Right cardiac atrium (tissue), 5 donors: Measurements from ENCODE around the gene DPH3. TPM values are rescaled to one million over a fixed set of nuclear protein-coding genes. Genes with fewer than 3 reads are reported as not detected.
A peak's percentile ranks its signal among the peaks of the same experiment; 100 is the strongest.

Experiments
- ATAC-seq, 2 donors: fragments of 200-7000 bp; cut with Tn5 transposase; one replicate each; pipeline versions ENCODE4 v1.8.0 to v1.9.1; 2020; ENCODE audit warnings: moderate library complexity in 2 of 2, mild to moderate bottlenecking in 1 of 2
- DNase-seq, 3 donors: peaks; one replicate each; pipeline ENCODE4 v3.0.0-alpha.2; 2020
- H3K27ac ChIP-seq: one replicate; pipeline ENCODE4 v1.5.1; 2013; ENCODE audit warnings: mild to moderate bottlenecking, low read length, control low read depth, moderate library complexity
- H3K27me3 ChIP-seq: one replicate; pipeline ENCODE4 v1.6.1; 2013; ENCODE audit not compliant: control insufficient read depth, insufficient read depth
- H3K4me1 ChIP-seq: one replicate; pipeline ENCODE4 v1.6.1; 2013; ENCODE audit warnings: low read length; ENCODE audit not compliant: control insufficient read depth, insufficient read depth
- H3K4me3 ChIP-seq: one replicate; pipeline ENCODE4 v1.5.1; 2013; ENCODE audit warnings: low read length, control low read depth
- H3K9me3 ChIP-seq: one replicate; pipeline ENCODE4 v1.6.1; 2013; ENCODE audit warnings: low read length; ENCODE audit not compliant: control insufficient read depth
- WGBS: extraction: QIAGEN DNeasy Blood & Tissue Kit; methylation state at CpG from one replicate; pipeline ENCODE4 v1.1.7; 2013; 5-methylcytosine and 5-hydroxymethylcytosine counted together
- intact Hi-C, 4 donors: fragments of 100-400 bp; cut with DNase I; formaldehyde crosslinking; loops; one replicate each; pipeline versions ENCODE4 v1.11.0 to v1.14.0; 2022 to 2023
- polyA plus RNA-seq: library from polyadenylated mRNA; stranded (reverse); fragments of 200-250 nt; gene quantifications from one replicate; pipeline ENCODE4 v1.2.3, GENCODE V29; 2013
- total RNA-seq, 4 donors: library from RNA; stranded (reverse); fragmentation: NEBNext Ultra II Directional; extraction: Animal tissue kit (Norgen Biotek cat#: 25700); gene quantifications; one replicate each; pipeline ENCODE4 v1.2.1, GENCODE V29; 2021
- donor health status: healthy with polysubstance abuse.
- donor health status: DM: no; HTN: yes; CAD: no.
- donor health status: DM: no; HTN: no; CAD: no.
- donor health status: DM: no; HTN: yes; CAD: no; lungs with severe emphysema.
- donor health status: DM: yes; HTN: yes; CAD: no.

Gene DPH3
- total and polyA plus RNA-seq, 5 donors, result 14.7 to 24.2 (median 21.2) TPM

GRCh38 chr3:16290827-16291196, 26.1 kb upstream of the DPH3 start:
- WGBS, result 52% methylated on average over 2 of the region's 2 CpGs
- DNase-seq, result no peak
- intact Hi-C loops, result loop anchor here in 2 of 4 donors (2.0 to 10.0 kb wide), 3 partner anchors 74 to 260 kb away; partner anchors contain the start of gene RFTN1 (in 1 of the 2)
- Histone ChIP-seq H3K9me3 (no peaks in the 10 kb centered on the region), H3K4me1 (peaks cover 21% of the 10 kb centered on the region), H3K4me3 (no peak overlapping the region), H3K27ac (no peak overlapping the region), H3K27me3 (no peaks in the 10 kb centered on the region)
- no peak for ATAC-seq

- WGBS, result 58% methylated on average over 3 of the region's 3 CpGs
- Histone ChIP-seq H3K4me1 (peaks cover 21% of the 10 kb centered on the region), H3K9me3 (no peaks in the 10 kb centered on the region), H3K4me3 (no peak overlapping the region), H3K27me3 (no peaks in the 10 kb centered on the region), H3K27ac (no peak overlapping the region)
- no peak for ATAC-seq
- intact Hi-C loops, result loop anchor here in 2 of 4 donors (2.0 to 10.0 kb wide), 3 partner anchors 75 to 261 kb away; partner anchors contain the start of gene RFTN1 (in 1 of the 2)
- DNase-seq, result peak in 1 of 3 donors; percentile 59
Observed at GRCh38 chr3:16290007-16290826, 25.5 kb upstream of the DPH3 start.

DNA sequence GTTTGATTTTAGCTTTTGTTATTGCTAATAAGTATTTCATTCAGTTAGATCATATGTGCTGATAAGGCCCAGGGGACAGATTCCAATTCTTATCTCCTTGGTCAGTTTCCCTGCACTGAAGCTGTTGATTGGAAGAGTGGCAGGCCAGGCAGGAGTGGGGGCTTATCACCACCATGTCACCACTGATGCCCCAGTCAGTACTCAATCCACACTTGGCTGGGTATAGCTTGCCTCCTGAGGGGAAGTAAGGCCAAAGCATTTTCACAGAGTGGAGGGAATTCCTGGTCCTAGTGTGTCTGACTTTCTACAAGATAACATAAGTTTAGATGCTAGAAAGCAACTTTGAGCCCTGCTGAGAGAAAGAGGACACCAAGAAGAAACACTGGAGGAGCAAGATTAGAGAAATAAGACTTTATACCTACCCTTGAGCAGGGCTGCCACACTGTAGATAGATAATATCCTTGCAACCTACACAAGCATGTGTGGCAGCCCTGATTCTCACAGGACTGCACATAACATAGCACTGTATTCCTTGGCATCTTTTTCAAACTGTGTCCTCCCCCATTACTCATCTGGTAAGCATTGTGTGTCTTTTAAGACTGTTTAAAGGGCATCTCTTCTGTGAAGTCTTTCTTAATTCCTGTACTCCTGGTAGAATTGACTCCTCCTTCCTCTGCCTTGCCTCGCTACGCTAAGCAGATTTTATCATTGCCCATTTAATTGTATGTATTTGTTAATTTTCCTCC, 24.6 kb upstream of the DPH3 start:
- Histone ChIP-seq H3K9me3 (no peaks in the 10 kb centered on the region), H3K27me3 (no peaks in the 10 kb centered on the region), H3K4me1 (peaks cover 20% of the 10 kb centered on the region), H3K27ac (peak overlapping the region; percentile 63), H3K4me3 (no peak overlapping the region)
- no peak for DNase-seq
- 85% methylated on average over 2 of the region's 2 CpGs for WGBS
- peak; percentile 25 to 60 for ATAC-seq
- intact Hi-C loops, result loop anchor here in 3 of 4 donors (5.0 kb wide), 2 partner anchors 258 to 263 kb away; no protein-coding TSS in a partner anchor

GRCh38 chr3:16288664-16289063, 23.9 kb upstream of the DPH3 start:
- DNase-seq (peak in 1 of 3 donors; percentile 55), ATAC-seq (peak; percentile 70 to 89)
- no peaks in the 10 kb centered on the region for H3K9me3 ChIP-seq
- H3K4me1 ChIP-seq, result peaks cover 20% of the 10 kb centered on the region
- H3K27ac ChIP-seq, result peak overlapping the region; percentile 68
- 55% methylated on average over 1 of the region's 1 CpG for WGBS
- H3K4me3 ChIP-seq, result no peak overlapping the region
- no peaks in the 10 kb centered on the region for H3K27me3 ChIP-seq
- intact Hi-C loops, result loop anchor here in 3 of 4 donors (5.0 kb wide), 2 partner anchors 259 to 264 kb away; no protein-coding TSS in a partner anchor

DNA sequence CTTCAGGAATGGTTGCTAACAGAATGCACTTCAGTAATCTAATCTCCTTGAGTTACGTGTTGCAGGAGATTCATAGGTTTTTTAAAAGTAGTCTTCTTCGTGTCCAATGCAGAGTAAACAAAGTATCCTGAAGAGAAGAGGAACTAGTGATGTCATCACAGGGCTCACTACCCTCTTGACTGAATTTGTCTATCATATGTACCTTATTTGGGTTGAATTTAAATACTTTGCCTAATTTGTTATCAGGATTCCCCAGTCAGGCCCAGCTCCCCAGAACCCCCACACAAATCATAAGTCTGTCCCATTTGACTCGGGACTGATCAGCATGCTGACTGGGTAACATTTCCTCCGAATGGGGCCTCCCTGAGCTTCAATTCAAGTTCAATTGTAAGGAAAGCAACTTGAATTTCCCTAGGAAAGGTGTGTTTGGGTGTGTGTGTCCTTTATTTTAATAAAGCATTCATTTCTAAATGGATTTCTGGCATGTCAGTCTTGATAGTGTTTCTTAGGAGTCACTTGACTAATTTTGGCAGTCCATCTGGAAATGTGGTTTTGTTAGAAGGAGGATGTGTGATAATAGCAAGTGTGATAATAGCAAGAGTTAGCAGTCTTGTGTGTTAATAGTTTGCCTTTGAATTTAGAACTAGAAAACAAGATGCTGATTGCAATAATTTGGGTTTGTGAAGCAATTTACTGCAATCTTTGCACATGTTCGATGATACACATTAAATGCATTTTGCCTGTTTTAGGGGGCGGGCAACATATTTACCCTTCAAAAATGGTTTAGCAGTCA, 22.2 kb upstream of the DPH3 start:
- DNase-seq, result no peak
- H3K27me3 ChIP-seq, result no peaks in the 10 kb centered on the region
- H3K27ac ChIP-seq, result peak overlapping the region; percentile 49
- no peak overlapping the region for H3K4me3 ChIP-seq
- H3K4me1 ChIP-seq, result peaks cover 20% of the 10 kb centered on the region
- no peaks in the 10 kb centered on the region for H3K9me3 ChIP-seq
- ATAC-seq, result peak in 1 of 2 donors; percentile 46
- intact Hi-C loops, result loop anchor here in 3 of 4 donors (5.0 kb wide), 2 partner anchors 260 to 265 kb away; no protein-coding TSS in a partner anchor
- WGBS, result 54% methylated on average over 6 of the region's 6 CpGs

GRCh38 chr3:16286161-16286560, 21.4 kb upstream of the DPH3 start:
- peak in 1 of 2 donors; percentile 48 for ATAC-seq
- peak overlapping the region; percentile 24 for H3K27ac ChIP-seq
- 87% methylated on average over 3 of the region's 3 CpGs for WGBS
- DNase-seq, result no peak
- intact Hi-C loops, result loop anchor here in 3 of 4 donors (5.0 kb wide), 2 partner anchors 261 to 266 kb away; no protein-coding TSS in a partner anchor
- no peaks in the 10 kb centered on the region for H3K27me3 ChIP-seq
- peaks cover 20% of the 10 kb centered on the region for H3K4me1 ChIP-seq
- H3K9me3 ChIP-seq, result no peaks in the 10 kb centered on the region
- no peak overlapping the region for H3K4me3 ChIP-seq

- no peak for DNase-seq
- no peaks in the 10 kb centered on the region for H3K9me3 ChIP-seq
- no peak overlapping the region for H3K27ac ChIP-seq
- WGBS, result 100% methylated on average over 1 of the region's 1 CpG
- peaks cover 17% of the 10 kb centered on the region for H3K4me1 ChIP-seq
- H3K27me3 ChIP-seq, result no peaks in the 10 kb centered on the region
- no peak overlapping the region for H3K4me3 ChIP-seq
- intact Hi-C loops, result loop anchor here in 3 of 4 donors (5.0 kb wide), 3 partner anchors 248 to 268 kb away; no protein-coding TSS in a partner anchor
- no peak for ATAC-seq
Observed at GRCh38 chr3:16284633-16285032, 19.9 kb upstream of the DPH3 start.

- no peaks in the 10 kb centered on the region for H3K9me3 ChIP-seq
- no peak overlapping the region for H3K4me3 ChIP-seq
- intact Hi-C loops, result loop anchor here in 1 of 4 donors (5.0 kb wide), 1 partner anchor 252 kb away; no protein-coding TSS in a partner anchor
- ATAC-seq, result no peak
- H3K27me3 ChIP-seq, result no peaks in the 10 kb centered on the region
- WGBS, result 81% methylated on average over 2 of the region's 2 CpGs
- H3K27ac ChIP-seq, result no peak overlapping the region
- H3K4me1 ChIP-seq, result peaks cover 2% of the 10 kb centered on the region
- no peak for DNase-seq
Observed at GRCh38 chr3:16280671-16281070, 15.9 kb upstream of the DPH3 start.

DNA sequence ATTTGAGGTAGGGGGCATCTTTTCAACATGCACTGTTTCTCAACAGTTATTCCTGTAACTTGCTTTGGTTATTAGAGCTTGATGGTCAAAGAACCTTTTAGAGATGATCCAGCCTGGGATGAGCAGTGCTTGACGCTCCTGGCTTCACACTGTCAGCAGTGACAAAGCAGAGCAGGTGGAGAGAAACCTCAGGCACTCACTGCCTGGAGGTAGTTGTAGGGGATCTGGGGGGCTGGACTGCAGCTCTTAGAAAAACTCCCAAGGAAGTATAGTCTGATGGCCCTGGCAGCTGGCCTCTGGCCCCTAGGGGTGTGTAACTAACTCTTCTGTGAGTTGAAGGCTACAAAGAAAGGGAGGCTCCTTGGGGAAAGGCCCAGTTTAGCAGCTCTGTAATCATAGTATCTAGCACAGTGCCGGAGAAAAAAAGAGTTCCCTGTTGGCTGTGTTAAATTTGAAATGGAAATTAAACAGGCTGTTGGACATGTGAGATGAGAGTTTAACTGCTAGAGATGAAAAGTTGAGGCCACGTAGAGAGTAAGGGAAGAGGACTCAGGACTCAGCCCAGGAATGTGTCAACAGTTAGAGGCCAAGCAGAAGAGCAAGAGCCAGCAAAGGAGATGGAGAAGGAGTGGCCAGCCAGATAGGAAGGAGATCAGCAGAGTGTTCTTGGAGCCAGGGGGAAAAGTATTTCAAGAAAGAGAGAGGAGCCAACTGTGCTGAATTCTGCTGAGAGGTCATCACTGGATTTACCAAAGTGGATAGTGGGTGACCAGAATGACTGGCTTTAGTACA, 14.5 kb upstream of the DPH3 start:
- DNase-seq, result no peak
- Histone ChIP-seq H3K9me3 (no peaks in the 10 kb centered on the region), H3K4me3 (no peak overlapping the region), H3K27me3 (no peaks in the 10 kb centered on the region), H3K4me1 (peaks cover 2% of the 10 kb centered on the region), H3K27ac (no peak overlapping the region)
- ATAC-seq, result peak in 1 of 2 donors; percentile 47
- 57% methylated on average over 3 of the region's 3 CpGs for WGBS
- intact Hi-C loops, result no loop called here

DNA sequence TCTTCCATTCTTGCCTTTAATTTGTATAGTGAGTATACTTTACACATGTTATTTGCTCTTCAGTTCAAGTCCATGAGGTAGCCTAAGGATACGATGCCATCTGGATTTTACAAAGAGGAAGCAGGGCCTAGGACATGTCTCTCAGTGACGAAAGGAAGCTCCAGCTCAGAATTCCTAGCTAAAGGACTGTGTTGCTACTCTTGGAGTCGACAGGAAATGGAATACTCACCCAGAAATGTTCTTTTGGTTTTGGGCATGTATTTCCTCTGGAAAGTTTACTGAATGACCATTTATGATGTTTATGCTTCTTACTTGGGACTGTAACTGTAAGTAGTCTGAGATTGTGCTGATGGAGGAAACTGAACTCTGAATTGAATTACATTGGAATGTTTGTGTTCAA, 12.7 kb upstream of the DPH3 start:
- 67% methylated on average over 3 of the region's 3 CpGs for WGBS
- ATAC-seq, result no peak

More for the DNA sequence above, 12.7 kb upstream of the DPH3 start:
- Histone ChIP-seq H3K27me3 (no peaks in the 10 kb centered on the region), H3K4me3 (no peak overlapping the region), H3K27ac (no peak overlapping the region), H3K9me3 (no peaks in the 10 kb centered on the region), H3K4me1 (peaks cover 2% of the 10 kb centered on the region)
- no peak for DNase-seq
- intact Hi-C loops, result no loop called here
